Osteoblast (primary cell): Measurements from ENCODE around the gene MTIF2. TPM values are rescaled to one million over a fixed set of nuclear protein-coding genes. Genes with fewer than 3 reads are reported as not detected.
"Not testable (repeated sequence)": the region's sequence is repeated elsewhere in the genome, so short reads cannot be mapped to it uniquely, and the experiment has no call there.

Experiments used
- DNase-seq: peaks from one replicate; pipeline ENCODE4 v3.0.0; 2011; ENCODE audit warnings: low spot score, mixed read lengths; ENCODE audit not compliant: insufficient read length; ENCODE audit errors: missing footprints
- H2AFZ ChIP-seq: 2 replicates; pipeline ENCODE4 v1.6.0; 2011; ENCODE audit warnings: mild to moderate bottlenecking, low read length
- H3K27ac ChIP-seq: 2 replicates; pipeline ENCODE4 v1.5.1; 2011; ENCODE audit warnings: mild to moderate bottlenecking, low read depth, low read length, moderate library complexity
- H3K27me3 ChIP-seq: 2 replicates; pipeline ENCODE4 v1.6.0; 2012; ENCODE audit warnings: mild to moderate bottlenecking, control low read depth, inconsistent platforms, low read length, moderate library complexity; ENCODE audit not compliant: insufficient read depth
- H3K36me3 ChIP-seq: 2 replicates; pipeline ENCODE4 v1.5.1; 2011; ENCODE audit warnings: mild to moderate bottlenecking, low read length, control low read depth, moderate library complexity; ENCODE audit not compliant: insufficient read depth
- H3K4me1 ChIP-seq: 2 replicates; pipeline ENCODE4 v1.5.1; 2011; ENCODE audit warnings: mild to moderate bottlenecking, low read length, control low read depth, moderate library complexity; ENCODE audit not compliant: insufficient read depth
- H3K4me2 ChIP-seq: 2 replicates; pipeline ENCODE4 v1.6.0; 2011; ENCODE audit warnings: mild to moderate bottlenecking, low read length; ENCODE audit not compliant: insufficient read depth
- H3K4me3 ChIP-seq: fragments of 200-600 bp; sonication (generic); 3 replicates; pipeline ENCODE4 v1.5.1; 2012; ENCODE audit warnings: mild to moderate bottlenecking, low read length, inconsistent platforms; ENCODE audit not compliant: insufficient read depth
- H3K79me2 ChIP-seq: 2 replicates; pipeline ENCODE4 v1.6.0; 2012; ENCODE audit warnings: mild to moderate bottlenecking, low read length, control low read depth, inconsistent platforms; ENCODE audit not compliant: insufficient read depth
- H3K9me3 ChIP-seq: 2 replicates; pipeline ENCODE4 v1.5.1; 2011; ENCODE audit warnings: low read depth, low read length, control low read depth
- H4K20me1 ChIP-seq: 2 replicates; pipeline ENCODE4 v1.6.0; 2012; ENCODE audit warnings: mild to moderate bottlenecking, low read length, control low read depth; ENCODE audit not compliant: insufficient read depth
- CTCF ChIP-seq: IDR thresholded peaks from 2 replicates; pipeline ENCODE4 v1.5.1; 2011; ENCODE audit warnings: mild to moderate bottlenecking, low read depth, low read length, moderate library complexity; ENCODE audit errors: extremely low read depth
- total RNA-seq: library from RNA; depleted of rRNA; stranded (reverse); fragments of >200 nt; gene quantifications from 2 replicates; pipeline ENCODE4 v1.2.3, GENCODE V29; 2012

MTIF2 gene
- total RNA-seq, 1 donor = 45.6 TPM

GRCh38 chr2:55252832-55253231 is 16.2 kb downstream of the MTIF2 start:
- H3K79me2 ChIP-seq = no peaks in the 10 kb centered on the region
- TF ChIP-seq CTCF = no peak
- no peak overlapping the region for H3K4me3 ChIP-seq
- no peaks in the 10 kb centered on the region for H3K4me1 ChIP-seq
- H3K9me3 ChIP-seq = no peaks in the 10 kb centered on the region
- H3K27me3 ChIP-seq = no peaks in the 10 kb centered on the region
- no peak overlapping the region for H3K4me2 ChIP-seq
- H4K20me1 ChIP-seq = no peaks in the 10 kb centered on the region
- H3K36me3 ChIP-seq = peaks cover 40% of the 10 kb centered on the region
- no peak for DNase-seq
- no peak overlapping the region for H3K27ac ChIP-seq
- H2AFZ ChIP-seq = no peak overlapping the region

DNA sequence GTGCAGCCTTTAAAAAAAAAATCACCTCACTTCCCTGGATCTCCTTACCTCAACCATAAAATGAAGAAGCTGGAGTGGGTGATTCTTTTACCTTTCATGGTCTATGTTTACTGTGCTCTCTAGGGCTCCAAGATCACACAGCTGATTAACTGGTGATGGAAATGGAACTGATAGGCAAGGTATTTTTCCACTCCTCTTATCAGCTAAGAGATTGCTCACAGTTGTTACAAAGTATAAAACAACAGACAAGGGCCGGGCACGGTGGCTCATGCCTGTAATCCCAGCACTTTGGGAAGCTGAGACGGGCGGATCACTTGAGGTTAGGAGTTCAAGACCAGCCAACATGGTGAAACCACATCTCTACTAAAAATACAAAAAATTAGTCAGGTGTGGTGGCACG is 22.0 kb downstream of the MTIF2 start:
- no peak overlapping the region for H2AFZ ChIP-seq
- no peak overlapping the region for H3K4me3 ChIP-seq
- H3K27ac ChIP-seq = no peak overlapping the region
- no peak for DNase-seq
- no peak overlapping the region for H3K4me2 ChIP-seq
- peaks cover 36% of the 10 kb centered on the region for H3K36me3 ChIP-seq
- H3K4me1 ChIP-seq = no peaks in the 10 kb centered on the region
- no peaks in the 10 kb centered on the region for H3K9me3 ChIP-seq
- no peaks in the 10 kb centered on the region for H4K20me1 ChIP-seq
- no peaks in the 10 kb centered on the region for H3K79me2 ChIP-seq
- no peaks in the 10 kb centered on the region for H3K27me3 ChIP-seq
- no peak for TF ChIP-seq CTCF

DNA sequence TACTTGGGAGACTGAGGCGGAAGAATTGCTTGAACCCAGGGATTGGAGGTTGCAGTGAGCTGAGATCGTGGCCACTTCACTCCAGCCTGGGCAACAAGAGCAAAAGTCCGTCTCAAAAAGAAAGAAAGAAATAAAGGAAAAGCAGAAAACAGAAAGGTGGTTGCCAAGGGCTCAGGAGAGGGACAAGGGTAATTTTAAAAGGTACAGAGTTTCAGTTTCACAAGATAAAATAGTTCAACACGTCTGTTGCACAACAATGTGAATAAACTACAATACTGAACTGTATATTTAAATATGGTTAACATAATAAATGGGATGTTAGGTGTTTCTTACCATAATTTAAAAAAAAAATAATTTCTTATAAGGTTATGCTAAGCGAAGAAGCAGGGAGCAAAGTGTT is 23.6 kb downstream of the MTIF2 start:
- H3K9me3 ChIP-seq = no peaks in the 10 kb centered on the region
- no peak overlapping the region for H2AFZ ChIP-seq
- H3K4me2 ChIP-seq = no peak overlapping the region
- H3K4me1 ChIP-seq = no peaks in the 10 kb centered on the region
- peaks cover 36% of the 10 kb centered on the region for H3K36me3 ChIP-seq
- no peaks in the 10 kb centered on the region for H3K27me3 ChIP-seq
- H3K4me3 ChIP-seq = no peak overlapping the region
- DNase-seq = no peak
- no peak for TF ChIP-seq CTCF
- H4K20me1 ChIP-seq = no peaks in the 10 kb centered on the region
- no peak overlapping the region for H3K27ac ChIP-seq
- H3K79me2 ChIP-seq = no peaks in the 10 kb centered on the region

DNA sequence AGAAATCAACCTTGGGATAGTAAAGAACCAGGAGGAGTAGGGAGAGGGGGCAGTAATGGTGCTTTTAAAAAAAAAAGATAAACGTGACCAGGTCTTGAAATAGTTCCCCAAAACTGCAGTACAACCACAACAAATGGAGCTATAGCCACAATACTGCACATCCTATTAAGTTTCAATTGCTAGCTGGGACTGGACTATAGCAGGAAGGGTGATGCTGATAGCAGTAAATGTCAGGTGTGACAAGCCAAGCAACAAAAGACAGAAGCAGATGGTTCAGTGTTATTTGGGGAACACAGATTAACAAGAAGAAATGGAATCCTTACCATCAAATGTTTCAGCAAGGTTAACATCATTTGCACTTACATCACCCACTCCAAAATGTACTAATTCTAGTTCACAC is 26.4 kb downstream of the MTIF2 start:
- H2AFZ ChIP-seq = no peak overlapping the region
- no peak overlapping the region for H3K4me2 ChIP-seq
- no peaks in the 10 kb centered on the region for H3K4me1 ChIP-seq
- no peaks in the 10 kb centered on the region for H3K27me3 ChIP-seq
- no peak overlapping the region for H3K27ac ChIP-seq
- H4K20me1 ChIP-seq = no peaks in the 10 kb centered on the region
- H3K4me3 ChIP-seq = no peak overlapping the region
- H3K36me3 ChIP-seq = peaks cover 24% of the 10 kb centered on the region
- DNase-seq = no peak
- H3K9me3 ChIP-seq = no peaks in the 10 kb centered on the region
- H3K79me2 ChIP-seq = no peaks in the 10 kb centered on the region
- TF ChIP-seq CTCF = no peak

GRCh38 chr2:55241582-55241981 is 27.4 kb downstream of the MTIF2 start:
- H3K4me2 ChIP-seq, H3K79me2 ChIP-seq, H3K4me1 ChIP-seq, DNase-seq, H3K9me3 ChIP-seq, H3K27ac ChIP-seq, H3K27me3 ChIP-seq, H2AFZ ChIP-seq, H4K20me1 ChIP-seq, H3K4me3 ChIP-seq: not testable (repeated sequence)
- H3K36me3 ChIP-seq = peaks cover 25% of the 10 kb centered on the region
